ENCODE results near the gene LARGE1.

Gene LARGE1

DNA sequence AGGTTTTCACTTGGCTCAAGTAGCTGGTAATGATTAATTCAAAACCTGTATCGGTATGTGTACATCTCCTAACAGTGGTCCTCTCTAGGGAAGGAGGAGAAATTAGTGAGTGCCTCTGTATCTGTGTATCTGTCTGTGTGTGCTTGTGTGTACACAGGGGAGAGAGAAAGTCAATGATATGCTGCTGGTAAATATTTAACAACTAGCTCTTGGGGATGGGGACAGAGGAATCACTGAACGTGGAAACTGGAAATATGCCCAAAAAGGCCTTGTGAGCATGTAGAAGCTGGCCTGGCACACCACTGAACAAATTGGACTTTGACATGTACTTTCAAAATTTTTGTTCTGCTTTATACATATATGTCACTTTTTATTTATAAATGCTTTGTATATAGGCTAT is 648.1 kb downstream of the LARGE1 start:
- DNase-seq, result no peak

DNA sequence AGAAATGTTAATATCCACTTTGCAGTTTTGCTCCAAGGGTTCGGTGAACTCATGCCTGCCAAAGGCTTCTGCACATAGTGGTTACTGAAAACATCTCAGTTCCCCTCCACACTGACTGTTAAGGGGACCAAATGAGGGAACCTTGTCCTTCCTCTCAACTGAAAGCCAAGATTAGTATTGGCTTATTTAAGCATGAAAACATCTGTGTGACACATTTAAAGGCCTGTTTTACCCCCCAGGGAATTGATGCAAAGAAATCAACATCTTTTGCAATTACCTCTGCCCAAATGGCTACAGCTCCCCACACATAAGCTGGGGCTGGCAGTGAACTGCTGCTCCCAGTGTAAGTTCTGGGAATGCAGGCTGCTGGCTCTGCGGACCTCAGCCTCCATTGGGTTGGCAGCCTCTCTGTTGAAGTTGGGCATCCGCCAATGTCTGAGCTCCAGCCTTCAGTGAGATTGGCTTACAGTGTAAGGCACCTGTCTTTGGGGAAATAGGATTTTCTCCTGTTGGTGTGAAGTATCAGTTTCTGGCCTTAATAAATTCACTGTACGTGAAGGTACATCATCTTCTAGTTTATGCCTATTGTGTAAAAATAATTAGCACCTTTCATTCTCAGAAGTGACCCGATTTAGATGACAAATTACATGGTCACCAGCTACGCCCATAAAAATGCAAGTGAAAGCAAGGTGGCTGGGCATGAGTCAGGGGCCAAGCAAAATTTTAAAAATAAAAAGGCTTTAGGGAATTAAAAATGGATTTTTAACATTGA is 648.7 kb downstream of the LARGE1 start:
- no peak for DNase-seq

DNA sequence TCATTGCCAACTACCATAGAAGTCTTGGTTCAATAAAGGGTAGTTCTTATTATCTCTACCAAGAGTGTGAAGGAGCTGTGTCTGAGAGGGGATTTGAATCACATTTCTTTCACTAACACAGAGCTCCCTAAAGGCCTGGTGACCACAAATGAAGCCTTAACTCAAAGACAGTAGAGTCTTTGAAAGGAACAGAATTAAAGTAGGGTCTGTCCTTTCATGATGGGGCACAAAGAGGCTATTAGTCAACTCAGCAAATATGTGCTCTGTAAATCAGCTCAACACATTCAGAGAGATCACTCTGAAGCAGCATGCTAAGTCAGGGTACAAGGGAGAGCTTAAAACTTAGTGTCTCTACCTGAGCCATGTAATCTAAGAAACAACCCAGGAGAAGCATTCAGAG is 649.7 kb downstream of the LARGE1 start:
- DNase-seq, result no peak

DNA sequence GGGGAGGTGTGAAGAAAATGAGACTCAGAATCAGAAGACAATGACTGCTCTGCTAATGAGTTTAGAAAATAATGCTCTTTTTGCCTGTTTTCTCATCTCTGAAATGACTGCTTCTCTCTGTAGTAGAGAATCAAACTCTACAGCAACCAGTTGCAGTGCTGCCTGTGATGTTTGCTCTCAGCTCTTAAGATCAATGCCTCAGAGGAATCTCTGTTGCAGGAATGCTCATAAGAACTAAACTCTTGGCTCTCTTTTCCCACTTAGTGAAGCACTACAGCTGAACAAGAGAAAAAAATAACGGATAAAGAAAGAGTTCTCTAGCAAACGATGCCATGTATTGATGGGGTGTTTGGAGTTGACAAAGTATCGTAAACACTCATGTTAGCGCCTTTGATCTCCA is 658.6 kb downstream of the LARGE1 start:
- no peak for DNase-seq

DNA sequence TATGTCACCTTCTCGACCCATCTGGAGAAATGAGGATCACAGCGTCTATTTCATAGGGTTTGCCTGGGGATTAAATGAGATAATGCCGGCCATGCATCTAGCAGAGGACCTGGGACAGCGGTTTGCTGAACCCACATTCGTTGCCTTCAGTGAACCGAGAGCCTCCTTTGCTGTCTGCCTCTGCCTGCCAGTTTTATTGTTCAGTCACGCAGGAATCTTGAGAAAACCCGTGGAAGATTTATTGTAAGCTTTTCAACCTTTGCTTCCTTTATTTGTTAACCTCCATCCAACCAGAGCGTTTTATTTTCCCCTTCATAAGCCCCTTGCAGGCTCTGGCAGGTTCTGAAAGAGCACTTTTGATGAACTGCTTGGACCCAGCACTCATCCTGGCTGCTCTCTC is 659.8 kb downstream of the LARGE1 start:
- no peak for DNase-seq

DNA sequence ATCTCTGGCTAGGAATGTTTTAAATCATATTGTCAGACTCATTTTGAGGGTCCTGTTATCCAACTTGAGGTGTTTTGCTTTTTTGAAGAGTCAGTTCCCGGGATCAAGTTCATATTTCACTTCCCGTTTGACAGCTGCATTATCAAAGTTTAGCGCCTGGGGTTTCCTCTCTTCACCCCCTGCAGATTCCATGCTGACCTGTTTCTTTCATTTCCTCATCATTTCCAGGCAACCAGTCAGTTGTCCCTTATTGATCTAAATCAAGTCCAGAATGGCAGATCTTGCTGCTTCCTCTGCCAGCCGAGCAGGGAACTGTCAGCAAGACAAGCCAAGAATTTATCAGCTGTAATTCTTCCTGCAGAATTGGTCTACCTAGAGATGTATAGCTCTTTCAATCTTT is 664.5 kb downstream of the LARGE1 start:
- DNase-seq, result no peak

DNA sequence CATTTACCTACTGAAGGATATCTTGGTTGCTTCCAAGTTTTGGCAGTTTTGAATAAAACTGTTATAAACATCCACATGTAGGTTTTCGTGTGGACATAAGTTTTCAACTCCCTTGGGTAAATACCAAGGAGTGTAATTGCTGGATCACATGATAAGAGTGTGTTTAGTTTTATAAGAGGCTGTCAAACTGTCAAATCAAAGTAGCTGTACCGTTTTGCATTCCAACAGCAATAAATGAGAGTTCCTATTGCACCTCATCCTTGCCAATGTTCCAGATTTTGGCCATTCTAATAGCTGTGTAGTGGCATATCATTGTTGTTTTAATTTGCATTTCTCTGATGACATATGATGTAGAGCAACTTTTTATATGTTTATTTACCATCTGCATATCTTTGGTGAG is 671.3 kb downstream of the LARGE1 start:
- DNase-seq, result no peak

DNA sequence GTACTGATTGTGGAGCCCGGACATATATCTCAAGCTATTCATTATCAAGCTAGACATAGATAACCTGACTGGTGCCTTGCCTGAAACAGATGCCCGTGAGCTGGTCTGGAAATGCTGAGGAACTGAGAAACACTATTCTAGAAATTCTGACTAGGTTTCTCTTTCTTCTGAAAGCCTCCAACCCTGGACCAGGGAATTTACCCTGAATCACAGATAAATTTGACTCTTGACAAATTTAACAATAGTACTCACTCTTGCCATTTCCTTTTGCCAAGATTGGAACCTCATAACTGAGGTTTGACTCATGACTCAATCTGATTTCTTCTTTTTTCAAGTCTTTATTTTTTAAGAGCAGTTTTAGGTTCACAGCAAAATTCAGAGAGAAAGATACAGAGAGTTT is 672.5 kb downstream of the LARGE1 start:
- no peak for DNase-seq

DNA sequence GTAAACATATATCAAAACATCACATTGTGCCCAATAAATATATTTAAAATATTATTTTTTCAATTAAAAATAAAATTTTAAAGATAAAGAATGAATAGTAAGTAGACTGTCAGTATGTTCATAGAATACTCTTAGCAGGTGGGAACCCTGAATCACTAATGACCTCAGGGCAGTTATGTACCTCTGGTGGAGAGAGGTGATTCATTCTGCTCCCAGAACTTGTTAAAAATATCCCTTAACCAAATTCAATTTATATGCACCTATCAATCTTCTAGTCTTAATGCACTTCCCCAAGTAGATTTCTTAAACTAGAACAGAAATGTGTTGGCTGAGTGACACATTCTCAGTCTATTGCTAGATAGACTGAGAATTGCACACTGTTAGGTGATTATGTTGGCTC is 678.2 kb downstream of the LARGE1 start:
- DNase-seq, result no peak

DNA sequence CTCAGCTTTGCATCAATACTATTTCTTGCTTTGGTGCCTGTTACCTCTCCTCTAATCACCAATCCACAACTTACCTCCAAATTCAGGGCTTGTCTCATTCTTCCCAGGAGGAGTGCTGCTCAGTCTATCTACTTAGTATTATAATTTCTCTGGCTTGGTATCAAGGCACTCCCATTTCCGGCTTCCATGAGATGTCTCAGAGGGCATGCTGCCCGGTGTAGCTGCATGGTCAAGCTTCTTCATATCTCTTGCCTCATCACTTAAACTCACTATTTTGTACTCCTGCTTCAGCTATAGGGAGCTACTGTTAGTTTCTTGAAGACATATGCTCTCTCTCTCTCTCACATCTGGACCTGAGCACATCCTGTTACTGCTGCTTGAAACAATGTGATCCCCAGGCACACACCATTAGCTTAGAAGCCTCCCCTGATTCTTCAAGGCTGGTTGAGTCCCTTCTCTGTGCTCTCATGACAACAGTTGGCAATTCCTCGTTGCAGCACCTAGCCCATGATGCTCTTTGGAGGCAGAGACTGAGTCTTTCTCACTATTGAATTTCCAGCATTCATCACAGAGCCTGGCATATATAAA is 679.3 kb downstream of the LARGE1 start:
- no peak for DNase-seq

DNA sequence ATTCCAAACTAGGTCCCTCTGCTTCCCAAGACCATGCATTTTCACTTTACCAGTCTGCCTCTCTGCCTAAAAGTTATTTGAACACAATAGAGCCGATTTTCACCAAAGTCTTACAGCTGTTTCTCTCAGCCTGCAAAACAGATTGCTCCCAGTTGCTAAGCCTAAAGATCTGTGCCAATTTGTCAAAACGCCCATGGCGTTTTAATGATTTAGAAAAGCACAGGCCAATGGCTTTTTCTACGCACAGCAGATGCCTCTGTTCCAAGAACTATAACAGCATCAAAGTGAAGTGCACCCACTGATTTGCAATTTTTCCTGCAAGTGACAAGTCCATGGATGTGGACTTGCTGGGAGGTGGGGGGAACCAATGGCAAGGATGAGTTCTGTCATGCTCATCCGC is 688.2 kb downstream of the LARGE1 start:
- no peak for DNase-seq

DNA sequence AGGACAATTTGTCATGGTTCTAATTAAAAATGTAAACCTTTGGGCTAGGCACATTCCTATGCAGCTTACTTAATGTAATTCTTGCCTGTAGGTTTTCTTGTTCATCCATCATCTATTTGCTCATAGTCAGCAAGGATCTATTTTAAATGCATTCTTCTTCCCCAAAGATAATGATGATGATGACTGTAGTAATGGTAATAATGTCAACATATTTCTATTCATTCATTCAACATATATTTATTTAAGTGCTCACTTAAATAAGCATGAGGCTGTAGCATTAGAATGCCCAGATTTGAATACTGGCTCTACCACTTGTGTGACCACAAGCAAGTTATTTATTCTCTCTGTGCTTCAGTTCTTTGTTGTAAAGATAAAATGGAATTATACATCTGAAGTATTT is 692.5 kb downstream of the LARGE1 start:
- no peak for DNase-seq

DNA sequence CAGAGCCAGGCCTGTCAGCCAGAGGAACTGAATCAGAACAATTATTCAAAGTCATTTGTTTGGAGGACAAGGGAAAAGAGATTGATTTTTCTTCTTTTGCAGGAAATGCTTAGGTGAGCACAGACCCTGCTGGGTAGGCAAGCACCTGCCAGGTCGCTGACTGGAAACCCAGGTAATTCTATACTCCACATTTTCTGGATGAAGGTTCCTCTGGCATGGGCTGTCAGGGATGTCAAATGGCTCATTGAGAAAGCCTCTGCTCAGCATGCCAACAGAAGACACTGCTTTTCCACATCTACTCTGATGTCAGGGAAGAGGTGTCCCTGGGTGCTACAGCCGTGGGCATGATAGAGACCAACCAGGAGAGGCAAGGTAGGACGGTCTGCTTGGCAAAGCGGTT is 695.4 kb downstream of the LARGE1 start:
- DNase-seq, result no peak

Data from CD4-positive, alpha-beta T cell treated with Interleukin-4 for 4 hours (primary cell).